ENCODE results near the gene MUC6.
"Not testable (repeated sequence)": the region's sequence is repeated elsewhere in the genome, so short reads cannot be mapped to it uniquely, and the experiment has no call there.

The MUC6 gene

DNA sequence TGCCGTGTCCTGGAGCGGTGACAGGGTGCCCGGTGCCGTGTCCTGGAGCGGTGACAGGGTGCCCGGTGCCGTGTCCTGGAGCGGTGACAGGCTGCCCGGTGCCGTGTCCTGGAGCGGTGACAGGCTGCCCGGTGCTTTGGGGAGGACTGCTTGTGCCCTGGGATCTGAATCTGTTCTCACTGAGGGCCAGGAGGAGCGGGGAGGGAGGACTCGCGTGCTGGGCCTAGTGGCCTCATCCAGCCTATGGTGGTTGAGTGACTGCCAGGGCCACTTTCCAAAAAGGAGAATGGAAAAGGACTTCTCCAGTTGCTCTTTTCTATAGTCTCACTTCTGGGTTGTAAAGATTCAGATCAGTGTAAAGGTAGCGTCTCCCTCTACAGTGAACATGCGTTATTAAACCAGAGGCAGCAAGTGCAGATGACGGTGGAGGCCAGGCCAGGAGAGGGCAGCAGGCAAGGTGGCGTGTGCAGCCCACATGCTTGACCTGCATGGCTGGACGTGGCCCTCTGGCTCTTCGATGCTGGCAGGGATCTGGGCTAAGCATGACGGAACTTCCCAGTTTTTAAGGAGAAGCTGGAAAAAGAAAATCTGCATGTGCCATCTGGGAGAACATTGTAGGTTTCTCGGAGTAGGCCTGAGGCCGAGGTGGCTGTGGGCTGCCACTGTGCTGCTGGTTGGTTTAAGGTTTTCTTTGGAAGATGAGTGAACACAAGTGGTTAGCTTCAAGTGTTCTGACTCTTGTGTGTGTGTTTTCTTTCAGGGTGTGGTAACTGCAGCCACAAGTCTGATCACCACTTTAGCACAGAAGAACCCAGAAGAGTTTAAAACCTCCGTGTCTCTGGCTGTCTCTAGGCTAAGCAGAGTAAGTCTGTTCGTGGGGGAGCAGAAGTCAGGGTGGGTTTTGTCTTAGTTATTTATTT is 55.8 kb downstream of the MUC6 start:
- no peak for DNase-seq

DNA sequence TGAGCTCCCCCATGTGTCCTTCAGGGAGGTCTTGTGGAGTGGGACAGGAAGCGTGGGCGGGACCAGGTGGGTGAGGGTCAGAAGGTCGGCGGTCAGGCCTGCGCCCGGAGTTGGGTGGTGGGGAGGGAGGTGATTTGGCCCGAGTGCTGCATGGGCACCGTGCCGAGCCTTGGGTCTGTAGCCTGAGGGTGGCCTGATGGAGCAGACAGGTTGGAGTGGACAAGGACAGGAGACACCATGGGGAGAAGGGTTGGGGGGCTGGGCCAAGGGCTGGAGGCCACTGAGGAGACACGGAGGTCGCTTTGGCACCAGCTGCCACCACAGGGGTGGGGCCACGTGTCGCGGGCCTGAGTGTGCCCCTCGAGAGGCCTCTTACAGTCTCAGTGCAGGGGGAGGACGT is 57.7 kb downstream of the MUC6 start:
- no peak for DNase-seq

DNA sequence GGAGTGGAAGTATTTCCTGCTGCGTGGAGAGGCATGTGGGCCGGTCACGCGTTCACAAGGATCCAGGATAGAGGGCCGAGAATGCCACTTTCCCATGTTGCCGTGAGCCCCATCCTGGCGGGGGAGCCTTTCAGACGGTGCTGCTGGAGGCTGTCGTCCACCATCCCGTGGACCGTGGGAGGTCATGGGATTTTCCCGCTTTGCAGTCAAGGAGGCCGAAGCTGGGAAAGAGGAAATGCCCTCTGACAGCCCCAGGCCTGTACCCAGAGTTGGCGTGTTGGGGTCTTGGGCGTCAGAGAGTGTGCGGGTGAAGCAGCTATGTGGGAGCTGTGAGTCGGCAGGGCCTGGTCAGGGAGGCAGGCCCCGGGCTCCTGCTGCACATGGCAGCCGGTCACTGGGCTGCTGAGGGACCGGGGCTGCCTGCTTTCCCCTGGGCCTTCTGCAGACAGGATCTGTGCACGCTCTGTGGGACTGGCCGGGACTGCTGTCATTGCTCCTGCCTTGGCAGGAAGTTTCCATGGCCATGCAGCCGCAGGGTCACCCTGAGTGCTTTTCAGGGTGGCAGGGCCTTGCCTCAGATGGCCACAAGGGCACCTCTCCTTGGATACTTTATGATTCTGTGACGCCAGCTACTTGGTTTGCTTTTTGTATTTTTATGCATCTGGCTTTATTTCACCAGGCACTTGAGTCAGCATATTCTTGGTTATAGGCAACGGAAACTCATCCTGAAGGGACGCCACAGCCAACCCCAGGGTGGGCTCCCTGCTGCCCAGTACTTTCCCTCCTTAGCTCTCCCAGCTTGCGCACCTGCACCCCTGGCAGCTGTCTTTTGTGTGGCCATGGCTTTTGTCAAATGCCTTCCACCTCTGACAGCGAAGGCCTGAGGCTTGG is 58.4 kb downstream of the MUC6 start:
- DNase-seq = no peak

DNA sequence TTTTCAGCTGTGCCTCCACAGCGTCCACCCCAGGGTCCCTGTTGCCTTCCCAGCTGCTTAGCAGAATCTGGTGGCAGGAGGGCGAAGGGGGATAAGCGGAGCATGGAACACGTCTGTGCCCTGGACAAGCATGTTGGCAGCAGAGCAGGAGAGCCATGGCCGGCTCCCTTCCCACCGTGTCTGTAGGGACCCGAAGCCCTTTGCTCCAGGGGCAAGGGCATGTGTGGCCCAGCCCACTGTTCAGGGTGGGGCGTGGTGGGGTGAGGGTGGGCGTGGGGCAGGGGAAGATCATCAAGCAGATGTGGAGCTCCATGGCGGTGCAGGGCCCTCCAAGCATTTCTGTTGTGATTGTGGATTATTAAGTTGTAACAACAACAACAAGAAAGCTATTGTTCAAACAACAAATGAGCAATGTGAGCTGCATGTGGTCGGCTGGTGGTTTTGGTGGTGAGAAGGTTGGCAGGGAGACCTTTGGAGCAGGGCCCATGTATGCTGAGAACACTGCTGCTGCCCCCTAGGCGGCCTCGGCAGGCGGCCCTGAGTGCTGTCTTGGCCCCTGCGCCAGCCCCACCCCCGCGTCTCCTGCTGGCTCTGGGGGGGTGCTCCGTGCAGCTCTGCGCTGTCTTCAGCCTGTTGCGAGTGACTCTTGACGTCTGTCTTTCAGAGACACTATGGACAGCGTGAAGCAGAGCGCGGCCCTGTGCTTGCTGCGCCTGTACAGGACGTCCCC is 59.9 kb downstream of the MUC6 start:
- no peak for DNase-seq

DNA sequence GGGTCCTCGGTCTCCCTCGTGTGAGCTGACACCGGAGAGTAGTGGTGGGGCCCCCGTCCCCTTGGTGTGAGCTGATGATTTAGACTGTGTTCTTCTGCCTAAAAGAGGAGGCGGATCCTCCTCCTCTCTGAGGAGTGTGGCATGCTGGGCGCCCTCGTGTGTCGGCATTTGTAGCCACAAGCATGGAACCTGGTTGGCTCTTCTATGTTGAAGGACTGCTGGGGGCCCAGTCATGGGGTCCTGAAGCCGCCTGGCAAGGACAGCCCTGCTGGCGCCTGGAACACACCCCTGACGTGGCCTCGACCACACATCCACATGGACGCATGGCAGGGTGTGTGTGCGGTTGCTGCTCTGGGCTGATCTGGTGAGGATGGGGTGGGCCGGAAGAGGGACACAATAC is 60.7 kb downstream of the MUC6 start:
- peak; percentile 77 to 79 for DNase-seq

DNA sequence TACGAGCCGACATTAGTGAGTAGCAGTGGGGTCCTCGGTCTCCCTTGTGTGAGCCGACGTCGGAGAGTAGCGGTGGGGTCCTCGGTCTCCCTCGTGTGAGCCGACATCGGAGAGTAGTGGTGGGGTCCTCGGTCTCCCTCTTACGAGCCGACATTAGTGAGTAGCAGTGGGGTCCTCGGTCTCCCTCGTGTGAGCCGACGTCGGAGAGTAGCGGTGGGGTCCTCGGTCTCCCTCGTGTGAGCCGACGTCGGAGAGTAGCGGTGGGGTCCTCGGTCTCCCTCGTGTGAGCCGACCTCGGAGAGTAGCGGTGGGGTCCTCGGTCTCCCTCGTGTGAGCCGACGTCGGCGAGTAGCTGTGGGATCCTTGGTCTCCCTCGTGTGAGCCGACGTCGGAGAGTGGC is 61.1 kb downstream of the MUC6 start:
- not testable (repeated sequence) for DNase-seq

DNA sequence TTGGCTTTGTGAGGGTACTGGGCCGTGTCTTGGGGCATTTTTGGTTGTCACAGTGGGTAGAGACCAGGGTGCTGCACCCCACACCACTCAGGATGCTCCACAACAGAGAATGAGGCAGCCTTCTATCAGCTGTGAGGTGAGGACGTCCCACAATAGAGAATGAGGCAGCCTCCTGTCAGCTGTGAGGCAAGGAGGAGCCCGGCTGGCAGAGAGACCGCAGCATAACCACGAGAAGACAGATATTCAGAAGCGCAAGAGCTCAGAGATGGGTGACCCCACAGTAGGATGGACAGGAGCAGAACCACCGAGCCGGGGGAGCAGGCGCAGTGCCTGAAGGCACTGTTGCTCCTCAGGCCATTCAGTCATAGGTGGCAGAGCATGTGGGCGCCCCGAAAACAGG is 63.3 kb downstream of the MUC6 start:
- no peak for DNase-seq

DNA sequence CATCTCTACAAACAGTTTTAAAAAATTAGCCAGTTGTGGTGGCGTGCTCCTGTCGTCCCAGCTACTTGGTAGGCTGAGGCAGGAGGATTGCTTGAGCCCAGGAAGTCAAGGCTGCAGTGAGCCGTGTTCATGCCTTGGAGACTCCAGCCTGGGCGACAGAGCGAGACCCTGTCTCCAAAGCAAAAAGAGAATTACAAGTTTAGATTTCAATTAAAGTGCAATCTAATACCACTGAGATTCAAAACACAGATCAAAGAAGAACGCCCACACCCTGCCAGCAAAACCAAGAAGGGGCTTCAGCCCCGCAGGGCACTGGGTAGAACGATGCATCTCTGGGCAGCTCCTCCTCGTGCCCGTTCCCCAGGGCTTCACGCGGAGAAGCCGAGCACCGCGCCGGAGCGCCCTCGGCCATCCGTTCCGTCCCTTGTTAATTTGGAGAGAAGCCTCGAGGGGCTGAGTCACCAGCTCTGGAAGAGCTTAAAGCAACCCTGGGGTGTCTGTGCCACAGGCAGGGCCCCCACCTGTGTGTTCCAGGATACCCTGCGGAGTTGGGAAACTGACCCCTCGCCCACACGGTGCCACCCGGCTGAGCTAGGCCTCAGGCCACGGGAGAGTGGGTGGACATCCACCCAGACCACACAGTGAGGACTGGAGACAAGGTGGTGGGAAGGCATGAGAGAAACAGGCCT is 63.9 kb downstream of the MUC6 start:
- no peak for DNase-seq

DNA sequence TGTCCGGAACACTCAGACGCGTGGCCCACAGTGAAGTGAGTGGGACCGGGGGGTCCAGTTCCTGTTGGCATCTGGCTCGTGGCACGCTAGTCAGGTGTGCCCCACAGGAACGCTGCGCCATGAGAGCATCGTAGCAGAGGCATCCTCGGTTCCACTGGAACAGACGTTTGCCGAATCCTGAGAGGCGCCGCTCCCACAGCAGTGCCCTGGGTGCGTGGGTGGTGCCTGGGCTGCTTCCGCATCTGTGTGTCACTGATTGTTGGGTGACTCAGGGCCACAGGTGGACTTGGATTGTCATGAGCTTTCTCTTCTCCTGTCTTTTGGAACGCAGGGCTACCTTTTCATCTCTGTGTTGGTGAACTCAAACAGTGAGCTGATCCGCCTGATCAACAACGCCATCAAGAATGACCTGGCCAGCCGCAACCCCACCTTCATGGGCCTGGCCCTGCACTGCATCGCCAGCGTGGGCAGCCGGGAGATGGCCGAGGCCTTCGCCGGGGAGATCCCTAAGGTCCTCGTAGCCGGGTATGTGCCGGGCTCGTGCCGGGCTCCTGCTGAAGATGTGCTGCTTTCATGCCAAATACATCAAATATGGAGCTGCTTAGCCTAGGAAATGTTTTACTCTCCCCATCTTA is 64.7 kb downstream of the MUC6 start:
- DNase-seq = no peak

DNA sequence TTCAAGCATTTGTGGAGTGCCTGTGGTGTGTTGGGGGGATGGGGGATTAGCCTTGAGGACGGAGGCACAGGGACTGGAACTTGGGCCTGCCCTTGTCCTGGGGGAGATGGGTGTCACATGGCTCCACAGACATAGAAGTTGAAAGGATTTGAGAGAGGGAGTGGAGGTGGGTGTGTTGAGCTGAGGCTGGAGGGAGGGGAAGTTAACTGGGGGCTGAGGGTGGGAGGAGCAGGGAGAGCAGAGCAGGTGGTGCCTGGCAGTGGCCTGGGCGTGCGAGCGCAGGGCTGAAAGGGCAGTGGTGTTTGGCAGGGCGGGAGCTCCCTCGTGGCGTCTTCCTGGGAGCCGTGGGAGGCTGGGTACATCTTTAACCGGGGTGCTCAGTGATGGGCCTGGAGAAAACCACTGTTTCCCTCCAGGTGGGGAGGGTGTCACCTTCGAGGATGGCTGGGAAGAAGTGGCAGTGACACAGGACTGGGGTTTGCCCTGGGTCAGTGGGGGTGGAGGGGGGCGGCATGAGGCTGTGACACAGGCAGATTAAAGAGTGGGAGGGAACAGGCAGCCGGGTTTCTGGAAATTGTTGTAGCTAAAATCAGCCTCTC is 65.3 kb downstream of the MUC6 start:
- DNase-seq = peak in 1 of 2 experiments; percentile 26

DNA sequence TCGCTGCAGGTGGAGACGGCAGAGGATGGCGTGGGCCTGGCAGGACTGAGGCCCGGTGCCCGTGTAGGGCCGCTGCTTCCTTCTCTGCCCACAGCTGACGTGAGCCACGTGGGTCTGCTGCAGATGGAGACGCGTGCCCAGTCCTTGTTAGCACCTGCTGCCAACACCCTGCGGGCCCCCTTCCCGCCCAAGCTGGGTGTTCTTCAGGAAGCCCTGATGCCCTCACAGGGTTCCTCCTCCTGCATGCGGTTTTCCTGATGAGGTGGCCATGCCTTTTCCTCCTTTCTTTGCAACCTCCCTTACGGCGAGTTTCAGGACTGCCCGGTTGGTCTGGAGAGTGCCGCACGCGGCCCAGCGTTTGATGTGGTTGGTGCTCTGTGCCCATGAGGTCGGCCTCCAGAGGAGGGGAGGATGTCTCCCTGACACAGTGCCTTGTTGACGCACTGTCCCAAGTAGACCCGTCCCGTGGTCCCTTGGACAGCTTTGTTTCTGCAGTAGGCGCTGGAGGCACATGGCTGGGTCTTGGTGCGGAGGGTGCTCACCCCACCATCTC is 66.1 kb downstream of the MUC6 start:
- DNase-seq = peak; percentile 83 to 91

DNA sequence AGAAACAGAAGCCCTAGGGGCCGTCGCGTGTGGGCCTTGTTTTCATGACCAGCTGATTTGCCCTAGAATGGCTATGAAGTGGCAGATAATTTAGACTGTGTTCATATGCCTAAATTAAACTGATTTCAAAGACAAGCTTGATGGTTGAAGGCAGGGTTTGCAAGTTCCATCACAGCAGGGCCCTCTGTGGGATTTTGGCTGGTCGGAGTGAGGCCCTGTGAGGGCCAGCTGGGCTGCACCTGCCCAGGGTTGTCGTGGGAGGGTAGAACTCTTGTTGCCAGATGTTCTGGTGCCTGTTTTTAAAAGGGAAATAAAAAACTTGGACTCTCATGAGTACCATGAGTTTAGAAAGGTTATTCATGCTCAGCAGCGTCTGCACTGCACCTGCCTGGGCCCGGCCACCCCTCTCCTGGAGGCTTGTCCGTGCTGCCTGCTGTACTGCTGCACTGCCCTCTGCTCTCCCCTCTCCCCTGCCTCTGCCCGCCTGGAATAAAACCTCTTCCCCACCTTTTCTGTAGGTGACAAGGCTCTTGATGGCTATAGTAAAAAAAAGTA is 66.8 kb downstream of the MUC6 start:
- DNase-seq = no peak

DNA sequence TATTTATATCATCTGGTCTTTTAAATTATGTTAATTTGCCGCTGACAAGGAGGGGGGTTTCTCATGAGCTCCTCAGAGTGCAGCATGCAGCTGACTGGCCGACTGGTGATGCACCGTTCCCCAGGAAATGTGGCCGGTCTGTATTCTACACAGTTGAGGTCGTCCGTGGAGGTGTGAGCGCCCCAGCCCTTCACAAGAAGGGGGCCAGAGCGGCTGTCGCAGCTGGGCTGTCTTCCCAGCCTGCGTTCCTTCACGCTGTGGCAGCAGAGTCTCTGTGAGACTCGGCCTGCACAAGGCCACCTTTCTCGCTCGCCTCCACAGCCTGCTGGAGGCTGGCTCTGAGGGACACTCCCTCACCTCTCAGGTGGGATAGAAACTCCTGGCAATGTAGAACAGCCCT is 67.7 kb downstream of the MUC6 start:
- no peak for DNase-seq

DNA sequence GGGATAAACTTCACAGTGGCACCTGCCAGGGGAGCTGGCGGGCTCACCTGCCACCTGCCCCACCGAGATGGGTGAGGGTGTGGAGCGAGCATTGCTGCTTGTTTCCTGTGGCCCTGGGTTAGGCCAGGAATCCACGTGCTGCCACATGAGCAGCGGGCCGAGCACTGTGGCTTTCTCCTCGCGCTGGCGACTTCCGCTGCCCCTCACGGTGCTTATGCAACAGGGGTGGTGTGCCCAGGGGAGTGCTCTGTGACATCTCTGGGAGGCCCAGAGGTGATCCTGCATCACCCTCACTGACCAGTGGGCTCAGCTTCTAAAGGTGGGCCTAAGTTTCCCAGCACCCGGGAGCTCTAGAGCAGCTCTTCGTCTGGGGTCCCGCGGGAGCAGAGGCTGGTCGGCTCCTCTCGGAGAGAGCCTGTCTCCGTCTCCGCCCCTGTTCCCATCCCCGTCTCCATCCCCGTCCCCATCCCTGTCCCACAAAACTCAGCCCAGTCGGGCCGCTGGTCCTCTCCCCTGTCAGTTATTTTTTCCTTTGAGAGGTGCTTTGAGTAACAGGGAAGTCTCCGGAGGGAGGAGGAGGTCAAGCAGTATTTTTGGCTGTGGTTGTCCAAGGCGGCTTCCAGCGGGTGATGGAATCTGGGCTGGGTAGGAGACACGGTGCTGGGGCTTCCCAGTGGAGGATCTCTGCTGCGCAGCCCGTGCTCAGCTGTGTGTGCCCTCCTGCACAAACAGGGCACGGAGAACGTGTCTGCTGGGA is 68.3 kb downstream of the MUC6 start:
- DNase-seq = no peak

DNA sequence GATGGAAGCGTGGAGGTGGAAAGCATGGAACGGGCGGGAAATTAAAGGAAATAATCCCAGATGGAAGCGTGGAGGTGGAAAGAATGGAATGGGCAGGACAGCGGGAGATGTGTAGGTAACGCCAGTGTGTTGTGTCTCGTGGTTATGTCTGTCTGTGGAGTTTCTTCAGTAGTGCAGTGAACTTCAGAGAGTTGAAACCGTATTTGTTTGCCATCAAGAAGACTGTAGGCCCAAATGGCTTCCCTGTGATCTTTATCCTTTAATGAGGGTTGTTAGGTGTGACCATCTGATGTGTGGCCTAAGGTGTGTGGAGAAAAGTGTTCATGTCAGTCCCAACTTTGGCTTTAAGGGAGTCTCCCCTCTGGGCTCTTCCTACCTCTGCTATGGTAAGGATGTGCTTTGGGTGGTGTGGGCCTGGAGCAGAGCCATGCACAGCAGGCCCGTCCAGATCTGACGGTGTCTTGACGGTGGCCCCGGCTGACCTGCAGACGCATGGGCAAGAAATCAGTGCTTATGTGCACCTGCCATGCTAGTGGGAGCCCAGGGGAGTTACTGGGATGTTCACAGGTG is 71.2 kb downstream of the MUC6 start:
- DNase-seq = no peak

DNA sequence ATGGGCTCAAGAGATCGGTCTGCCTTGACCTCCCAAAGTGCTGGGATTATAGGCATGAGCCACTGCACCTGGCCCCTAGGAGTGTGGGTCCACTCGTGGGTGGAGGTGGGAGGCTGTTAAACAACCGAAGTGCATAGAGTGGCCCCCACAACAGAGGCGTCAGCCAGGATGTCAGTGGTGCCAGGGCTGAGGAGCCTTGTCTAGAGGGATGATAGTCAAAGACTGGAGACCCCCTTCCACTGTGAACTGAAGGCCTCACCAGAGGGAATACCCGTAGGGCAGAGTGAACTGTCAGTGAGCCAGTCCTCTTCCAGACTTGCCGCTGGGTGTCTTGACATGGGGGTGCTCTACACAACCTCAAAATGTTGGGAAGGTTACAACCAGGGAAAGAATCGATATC is 72.7 kb downstream of the MUC6 start:
- DNase-seq = no peak
